Keratinocyte (primary cell): ENCODE measurements around the gene FMN2. TPM values are rescaled to one million over a fixed set of nuclear protein-coding genes. Genes with fewer than 3 reads are reported as not detected.

Experiments
- DNase-seq: peaks from one replicate; pipeline ENCODE4 v3.0.0-alpha.2; 2011; ENCODE audit warnings: low read depth, missing footprints, low spot score
- FAIRE-seq: peaks from 2 replicates; lab custom pipeline; 2011; peaks lifted over from hg19 to GRCh38; lab: Jason Lieb, UNC
- H2AFZ ChIP-seq: 2 replicates; pipeline ENCODE4 v1.6.0; 2012; ENCODE audit warnings: low read length, control low read depth, inconsistent platforms; ENCODE audit not compliant: control insufficient read depth
- H3K27ac ChIP-seq: 2 replicates; pipeline ENCODE4 v1.5.1; 2011; ENCODE audit warnings: low read length; ENCODE audit not compliant: control insufficient read depth, insufficient read depth
- H3K27me3 ChIP-seq: 3 replicates; pipeline ENCODE4 v1.6.0; 2011; ENCODE audit warnings: low read length; ENCODE audit not compliant: control insufficient read depth, insufficient read depth; ENCODE audit errors: extremely low read depth
- H3K36me3 ChIP-seq, 2 experiments: 2 replicates in 1 of 2; 3 replicates in 1 of 2; pipeline ENCODE4 v1.5.1; 2011; ENCODE audit warnings: low read length in 2 of 2, mild to moderate bottlenecking in 1 of 2; ENCODE audit not compliant: control insufficient read depth in 2 of 2, insufficient read depth in 2 of 2; ENCODE audit errors: extremely low read depth in 1 of 2
- H3K4me1 ChIP-seq: 3 replicates; pipeline ENCODE4 v1.5.1; 2011; ENCODE audit warnings: low read length; ENCODE audit not compliant: control insufficient read depth, insufficient read depth; ENCODE audit errors: extremely low read depth
- H3K4me2 ChIP-seq: 3 replicates; pipeline ENCODE4 v1.6.0; 2011; ENCODE audit warnings: low read depth, low read length; ENCODE audit not compliant: control insufficient read depth, insufficient read depth; ENCODE audit errors: extremely low read depth
- H3K4me3 ChIP-seq, 3 experiments: fragments of 200-600 bp in 1 of 3; sonication (generic) in 1 of 3; 2 replicates in 2 of 3; 3 replicates in 1 of 3; pipeline ENCODE4 v1.5.1; 2011 to 2016; ENCODE audit warnings: low read length in 3 of 3, mild to moderate bottlenecking in 3 of 3, control low read depth in 2 of 3, inconsistent platforms in 1 of 3, low read depth in 1 of 3, mixed read lengths in 1 of 3, mixed run types in 1 of 3, moderate library complexity in 1 of 3; ENCODE audit not compliant: control insufficient read depth in 2 of 3, insufficient read depth in 2 of 3; ENCODE audit errors: extremely low read depth in 1 of 3
- H3K79me2 ChIP-seq: 2 replicates; pipeline ENCODE4 v1.6.0; 2012; ENCODE audit warnings: low read length; ENCODE audit not compliant: control insufficient read depth, insufficient read depth
- H3K9ac ChIP-seq: 3 replicates; pipeline ENCODE4 v1.6.0; 2011; ENCODE audit warnings: low read length; ENCODE audit not compliant: control insufficient read depth, insufficient read depth; ENCODE audit errors: extremely low read depth
- H3K9me1 ChIP-seq: 3 replicates; pipeline ENCODE4 v1.6.0; 2011; ENCODE audit warnings: low read length; ENCODE audit not compliant: control insufficient read depth, insufficient read depth; ENCODE audit errors: extremely low read depth
- H3K9me3 ChIP-seq: 2 replicates; pipeline ENCODE4 v1.5.1; 2012; ENCODE audit warnings: low read depth, low read length; ENCODE audit not compliant: control insufficient read depth
- H4K20me1 ChIP-seq: 3 replicates; pipeline ENCODE4 v1.6.0; 2011; ENCODE audit warnings: low read length; ENCODE audit not compliant: control insufficient read depth, insufficient read depth; ENCODE audit errors: extremely low read depth
- EZH2 ChIP-seq: IDR thresholded peaks from one replicate; pipeline ENCODE4 v1.6.1; 2012; ENCODE audit warnings: inconsistent platforms, mild to moderate bottlenecking, low read length, moderate library complexity
- dilution Hi-C: fragments of 300-500 bp; cut with MboI; formaldehyde crosslinking; loops from one replicate; pipeline ENCODE4 v1.7.0; 2020; ENCODE audit warnings: low sequenced_read_pairs; ENCODE audit not compliant: extremely low pct_ligation_motif_present
- polyA plus RNA-seq, 5 experiments: library from polyadenylated mRNA; depleted of rRNA in 3 of 5; stranded (reverse) in 3 of 5; stranded (forward) in 1 of 5; unstranded in 1 of 5; fragments of >200 nt; gene quantifications; 1 replicate in 1 of 5; 2 replicates in 3 of 5; 3 replicates in 1 of 5; pipeline versions ENCODE4 v1.2.1 to v1.2.3, GENCODE V29; 2011 to 2012; ENCODE audit warnings: missing spikeins in 2 of 5, low read depth in 1 of 5, low replicate concordance in 1 of 5
- small RNA-seq, 3 experiments: library from RNA; depleted of rRNA; stranded (forward); fragments of <200 nt; gene quantifications; one replicate each; pipeline ENCODE3, GENCODE V24; 2012; ENCODE audit warnings: low read depth in 3 of 3, low replicate concordance in 1 of 3; ENCODE audit not compliant: insufficient read length in 3 of 3
- TF ChIP-seq, protein P1 (sequence below), 3 experiments: IDR thresholded peaks in 1 of 3; conservative IDR thresholded peaks in 1 of 3; optimal IDR thresholded peaks in 1 of 3; 2 replicates in 2 of 3; 3 replicates in 1 of 3; pipeline versions ENCODE3 to v1.5.1; 2011; ENCODE audit warnings: low read length in 3 of 3, mild to moderate bottlenecking in 3 of 3, moderate library complexity in 2 of 3, control low read depth in 1 of 3, inconsistent platforms in 1 of 3; ENCODE audit not compliant: insufficient read depth in 2 of 3; ENCODE audit errors: extremely low read depth in 1 of 3

The FMN2 gene
- polyA plus RNA-seq, 1 donor (not counting 4 experiments of a cell fraction or from before 2014, with no cell fraction given) = not detected

DNA sequence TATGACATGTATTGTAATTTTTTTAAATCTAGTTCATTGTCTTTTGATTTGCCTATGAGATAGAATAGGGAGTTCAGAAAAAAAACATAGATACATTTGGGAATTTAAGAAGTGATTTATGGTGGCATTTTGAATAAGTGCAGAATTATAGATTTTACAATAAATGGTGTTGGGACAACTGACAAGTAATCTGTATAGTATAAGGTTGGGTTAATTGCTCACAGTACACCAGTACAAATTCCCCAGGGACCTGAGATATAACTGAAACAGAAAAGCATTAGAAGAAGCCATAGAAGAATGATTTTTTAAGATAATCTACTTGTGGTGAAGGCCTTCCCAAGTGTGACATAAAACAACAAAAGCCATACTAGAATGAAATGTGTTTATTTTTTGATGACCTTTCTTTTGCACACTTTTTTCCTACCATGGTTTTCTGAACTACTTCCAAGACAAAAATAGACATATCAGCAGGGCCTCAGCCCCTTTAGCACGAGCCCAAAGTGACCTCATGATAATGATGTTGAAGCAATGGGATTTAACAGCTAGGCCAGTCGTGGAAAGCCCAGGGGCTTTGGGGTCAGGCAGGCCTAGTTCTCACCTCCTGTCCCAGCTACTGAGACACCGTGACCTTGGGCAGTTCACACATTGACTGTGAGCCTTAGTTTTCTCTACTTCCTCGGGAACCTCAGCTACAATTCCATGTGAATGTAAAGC is 432.8 kb downstream of the FMN2 start:
- H3K9me3 ChIP-seq = no peaks in the 10 kb centered on the region
- no peaks in the 10 kb centered on the region for H3K79me2 ChIP-seq
- TF ChIP-seq, protein P1, sequence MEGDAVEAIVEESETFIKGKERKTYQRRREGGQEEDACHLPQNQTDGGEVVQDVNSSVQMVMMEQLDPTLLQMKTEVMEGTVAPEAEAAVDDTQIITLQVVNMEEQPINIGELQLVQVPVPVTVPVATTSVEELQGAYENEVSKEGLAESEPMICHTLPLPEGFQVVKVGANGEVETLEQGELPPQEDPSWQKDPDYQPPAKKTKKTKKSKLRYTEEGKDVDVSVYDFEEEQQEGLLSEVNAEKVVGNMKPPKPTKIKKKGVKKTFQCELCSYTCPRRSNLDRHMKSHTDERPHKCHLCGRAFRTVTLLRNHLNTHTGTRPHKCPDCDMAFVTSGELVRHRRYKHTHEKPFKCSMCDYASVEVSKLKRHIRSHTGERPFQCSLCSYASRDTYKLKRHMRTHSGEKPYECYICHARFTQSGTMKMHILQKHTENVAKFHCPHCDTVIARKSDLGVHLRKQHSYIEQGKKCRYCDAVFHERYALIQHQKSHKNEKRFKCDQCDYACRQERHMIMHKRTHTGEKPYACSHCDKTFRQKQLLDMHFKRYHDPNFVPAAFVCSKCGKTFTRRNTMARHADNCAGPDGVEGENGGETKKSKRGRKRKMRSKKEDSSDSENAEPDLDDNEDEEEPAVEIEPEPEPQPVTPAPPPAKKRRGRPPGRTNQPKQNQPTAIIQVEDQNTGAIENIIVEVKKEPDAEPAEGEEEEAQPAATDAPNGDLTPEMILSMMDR (optimal IDR thresholded peaks at IDR 0.05 in 1 of 3, IDR thresholded peaks at IDR 0.05 in 1 of 3, conservative IDR thresholded peaks at IDR 0.05 in 1 of 3; ENCODE audit: extremely low read depth in 1 of 3, insufficient read depth in 2 of 3, low read length in 3 of 3) = no peak
- no peak for TF ChIP-seq EZH2
- dilution Hi-C loops = no loop called here
- no peaks in the 10 kb centered on the region for H4K20me1 ChIP-seq
- H3K27ac ChIP-seq = no peak overlapping the region
- no peaks in the 10 kb centered on the region for H3K9me1 ChIP-seq
- no peak overlapping the region for H2AFZ ChIP-seq
- no peak overlapping the region for H3K4me3 ChIP-seq
- H3K9ac ChIP-seq = no peak overlapping the region
- H3K27me3 ChIP-seq = no peaks in the 10 kb centered on the region
- DNase-seq (no peak), FAIRE-seq (no peak)
- no peaks in the 10 kb centered on the region for H3K36me3 ChIP-seq
- no peak overlapping the region for H3K4me2 ChIP-seq
- no peaks in the 10 kb centered on the region for H3K4me1 ChIP-seq

Small RNAs within 50 kb of the gene (small RNA-seq; reads per million reads assigned to genes)
- 0 reads per million in 3 experiments for gene RF00019
